ENCODE measurements around the gene FAM53B.

Gene FAM53B

GRCh38 chr10:124709861-124710260 lies 34.3 kb downstream of the FAM53B start:
- Histone ChIP-seq H3K9ac (ENCODE audit: low read length) (no peak overlapping the region), H3K79me1 (replicated peaks; ENCODE audit: low read length, poor library complexity, severe bottlenecking) (peaks cover 36% of the 10 kb centered on the region), H3K4me2 (ENCODE audit: low read length, poor library complexity, severe bottlenecking) (no peak overlapping the region), H2BK15ac (ENCODE audit: low read depth, poor library complexity, severe bottlenecking) (no peak overlapping the region), H3K4me3 (ENCODE audit: insufficient read depth in 1 of 2, low read depth in 1 of 2, low read length in 2 of 2) (no peak overlapping the region), H3K4me1 (ENCODE audit: control insufficient read depth, insufficient read depth, low read depth, low read length) (peaks cover 8% of the 10 kb centered on the region), H2AK5ac (ENCODE audit: low read length, severe bottlenecking) (no peak overlapping the region), H3K27ac (ENCODE audit: low read length, poor library complexity, severe bottlenecking) (no peak overlapping the region), H2BK120ac (ENCODE audit: low read depth, low read length) (no peak overlapping the region), H2BK12ac (ENCODE audit: low read length in 2 of 2) (no peak overlapping the region), H4K91ac (ENCODE audit: low read length) (no peak overlapping the region), H3K27me3 (ENCODE audit: control insufficient read depth in 1 of 2, insufficient read depth in 1 of 2, low read length in 2 of 2) (no peaks in the 10 kb centered on the region), H3K23ac (ENCODE audit: low read length in 2 of 2) (no peak overlapping the region), H3K14ac (ENCODE audit: low read length in 2 of 2) (no peak overlapping the region), H3K18ac (ENCODE audit: low read depth in 1 of 2, low read length in 2 of 2) (peak overlapping the region in 1 of 2 experiments; percentile 7), H2AFZ (ENCODE audit: low read depth, low read length) (no peak overlapping the region), H2BK5ac (ENCODE audit: low read depth, low read length, poor library complexity, severe bottlenecking) (no peak overlapping the region), H3K4ac (ENCODE audit: low read depth in 1 of 2, low read length in 2 of 2) (no peak overlapping the region), H3K36me3 (ENCODE audit: control insufficient read depth in 1 of 2, insufficient read depth in 2 of 2, low read depth in 1 of 2, low read length in 2 of 2) (peaks cover 4 to 23% of the 10 kb centered on the region in 2 experiments), H4K8ac (ENCODE audit: low read length) (no peak overlapping the region), H3K9me3 (ENCODE audit: control insufficient read depth, low read length) (no peaks in the 10 kb centered on the region)
- WGBS = 97% methylated on average over 10 of the region's 10 CpGs
- no peak for DNase-seq

- Histone ChIP-seq H2BK12ac (ENCODE audit: low read length in 2 of 2) (peak overlapping the region in 1 of 2 experiments; percentile 92), H3K9ac (ENCODE audit: low read length) (no peak overlapping the region), H2BK5ac (ENCODE audit: low read depth, low read length, poor library complexity, severe bottlenecking) (no peak overlapping the region), H4K8ac (ENCODE audit: low read length) (peak overlapping the region; percentile 8), H3K23ac (ENCODE audit: low read length in 2 of 2) (peak overlapping the region in 1 of 2 experiments; percentile 47), H3K27me3 (ENCODE audit: control insufficient read depth in 1 of 2, insufficient read depth in 1 of 2, low read length in 2 of 2) (no peaks in the 10 kb centered on the region), H3K27ac (ENCODE audit: low read length, poor library complexity, severe bottlenecking) (no peak overlapping the region), H3K4ac (ENCODE audit: low read depth in 1 of 2, low read length in 2 of 2) (peak overlapping the region; percentile 15 to 43), H3K14ac (ENCODE audit: low read length in 2 of 2) (no peak overlapping the region), H3K18ac (ENCODE audit: low read depth in 1 of 2, low read length in 2 of 2) (peak overlapping the region; percentile 71 to 90), H3K9me3 (ENCODE audit: control insufficient read depth, low read length) (no peaks in the 10 kb centered on the region), H2AK5ac (ENCODE audit: low read length, severe bottlenecking) (no peak overlapping the region), H4K91ac (ENCODE audit: low read length) (peak overlapping the region; percentile 62), H3K4me3 (ENCODE audit: insufficient read depth in 1 of 2, low read depth in 1 of 2, low read length in 2 of 2) (no peak overlapping the region), H2AFZ (ENCODE audit: low read depth, low read length) (no peak overlapping the region), H3K36me3 (ENCODE audit: control insufficient read depth in 1 of 2, insufficient read depth in 2 of 2, low read depth in 1 of 2, low read length in 2 of 2) (peaks cover 4 to 30% of the 10 kb centered on the region in 2 experiments), H3K4me1 (ENCODE audit: control insufficient read depth, insufficient read depth, low read depth, low read length) (peaks cover 8% of the 10 kb centered on the region), H3K4me2 (ENCODE audit: low read length, poor library complexity, severe bottlenecking) (no peak overlapping the region), H3K79me1 (replicated peaks; ENCODE audit: low read length, poor library complexity, severe bottlenecking) (peaks cover 38% of the 10 kb centered on the region), H2BK15ac (ENCODE audit: low read depth, poor library complexity, severe bottlenecking) (peak overlapping the region; percentile 55), H2BK120ac (ENCODE audit: low read depth, low read length) (no peak overlapping the region)
- peak; percentile 77 for DNase-seq
- WGBS = 66% methylated on average over 11 of the region's 11 CpGs
Measured at GRCh38 chr10:124708922-124709520, 35.2 kb downstream of the FAM53B start.

DNA sequence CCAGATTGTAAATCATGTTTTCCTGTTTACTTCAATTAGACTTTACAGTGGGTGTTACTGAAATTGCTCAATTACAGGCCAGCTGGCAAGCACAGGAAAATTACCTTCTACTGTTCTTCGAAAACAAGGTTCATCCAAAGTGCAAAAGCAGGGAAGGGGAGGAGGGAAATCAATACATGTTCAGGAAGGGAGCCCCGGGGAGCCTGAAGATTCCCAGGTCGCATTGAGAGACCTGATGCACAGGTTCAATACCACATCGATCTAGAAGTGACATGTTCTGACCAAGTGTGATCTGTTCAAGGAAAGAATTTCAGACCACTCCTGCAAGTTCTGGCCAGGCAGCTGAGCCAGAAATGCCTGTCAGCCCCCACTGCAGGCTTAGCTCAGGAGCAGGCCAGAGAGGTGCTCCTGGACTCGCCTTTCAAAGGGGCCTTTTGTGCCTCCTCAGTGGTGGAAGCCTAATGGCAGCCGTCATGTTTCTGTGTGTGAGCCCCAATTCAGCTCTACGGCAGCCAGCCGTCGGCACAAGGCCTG lies 35.9 kb downstream of the FAM53B start:
- peak overlapping the region; percentile 16 for H4K8ac ChIP-seq (ENCODE audit: low read length)
- H3K79me1 ChIP-seq (replicated peaks; ENCODE audit: low read length, poor library complexity, severe bottlenecking) = peaks cover 39% of the 10 kb centered on the region
- H3K4ac ChIP-seq (ENCODE audit: low read depth in 1 of 2, low read length in 2 of 2) = peak overlapping the region in 1 of 2 experiments; percentile 85
- no peak overlapping the region for H2BK5ac ChIP-seq (ENCODE audit: low read depth, low read length, poor library complexity, severe bottlenecking)
- H2BK12ac ChIP-seq (ENCODE audit: low read length in 2 of 2) = peak overlapping the region in 1 of 2 experiments; percentile 92
- DNase-seq = peak; percentile 60
- H2BK120ac ChIP-seq (ENCODE audit: low read depth, low read length) = no peak overlapping the region
- H2AFZ ChIP-seq (ENCODE audit: low read depth, low read length) = no peak overlapping the region
- H3K9ac ChIP-seq (ENCODE audit: low read length) = no peak overlapping the region
- no peak overlapping the region for H3K4me3 ChIP-seq (ENCODE audit: insufficient read depth in 1 of 2, low read depth in 1 of 2, low read length in 2 of 2)
- peak overlapping the region; percentile 62 for H4K91ac ChIP-seq (ENCODE audit: low read length)
- H3K18ac ChIP-seq (ENCODE audit: low read depth in 1 of 2, low read length in 2 of 2) = peak overlapping the region; percentile 71 to 90
- peaks cover 8% of the 10 kb centered on the region for H3K4me1 ChIP-seq (ENCODE audit: control insufficient read depth, insufficient read depth, low read depth, low read length)
- peak overlapping the region in 1 of 2 experiments; percentile 92 for H3K14ac ChIP-seq (ENCODE audit: low read length in 2 of 2)
- no peak overlapping the region for H3K23ac ChIP-seq (ENCODE audit: low read length in 2 of 2)
- 54% methylated on average over 9 of the region's 9 CpGs for WGBS
- peak overlapping the region; percentile 55 for H2BK15ac ChIP-seq (ENCODE audit: low read depth, poor library complexity, severe bottlenecking)
- no peaks in the 10 kb centered on the region for H3K27me3 ChIP-seq (ENCODE audit: control insufficient read depth in 1 of 2, insufficient read depth in 1 of 2, low read length in 2 of 2)
- no peak overlapping the region for H2AK5ac ChIP-seq (ENCODE audit: low read length, severe bottlenecking)
- H3K9me3 ChIP-seq (ENCODE audit: control insufficient read depth, low read length) = no peaks in the 10 kb centered on the region
- peaks cover 4 to 37% of the 10 kb centered on the region in 2 experiments for H3K36me3 ChIP-seq (ENCODE audit: control insufficient read depth in 1 of 2, insufficient read depth in 2 of 2, low read depth in 1 of 2, low read length in 2 of 2)
- H3K27ac ChIP-seq (ENCODE audit: low read length, poor library complexity, severe bottlenecking) = no peak overlapping the region
- H3K4me2 ChIP-seq (ENCODE audit: low read length, poor library complexity, severe bottlenecking) = no peak overlapping the region

DNA sequence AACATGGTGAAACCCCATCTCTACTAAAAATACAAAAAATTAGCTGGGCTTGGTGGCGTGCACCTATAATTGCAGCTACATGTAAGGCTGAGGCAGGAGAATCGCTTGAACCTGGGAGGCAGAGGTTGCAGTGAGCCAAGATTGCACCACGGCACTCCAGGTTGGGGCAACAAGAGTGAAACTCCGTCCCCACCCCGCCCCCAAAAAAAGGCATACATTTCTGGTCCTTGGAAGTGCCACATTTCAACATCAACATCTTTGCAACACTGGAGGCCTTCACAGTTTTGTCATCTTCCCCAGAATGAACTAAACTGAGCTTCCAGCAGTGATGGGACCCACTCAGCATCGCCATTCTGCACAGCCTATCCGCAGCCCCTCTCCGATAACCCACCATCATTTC lies 36.6 kb downstream of the FAM53B start:
- Histone ChIP-seq H2BK15ac (ENCODE audit: low read depth, poor library complexity, severe bottlenecking) (no peak overlapping the region), H3K18ac (ENCODE audit: low read depth in 1 of 2, low read length in 2 of 2) (peak overlapping the region in 1 of 2 experiments; percentile 0), H3K4me1 (ENCODE audit: control insufficient read depth, insufficient read depth, low read depth, low read length) (peaks cover 5% of the 10 kb centered on the region), H3K4ac (ENCODE audit: low read depth in 1 of 2, low read length in 2 of 2) (peak overlapping the region in 1 of 2 experiments; percentile 33), H2AFZ (ENCODE audit: low read depth, low read length) (no peak overlapping the region), H3K9me3 (ENCODE audit: control insufficient read depth, low read length) (no peaks in the 10 kb centered on the region), H3K9ac (ENCODE audit: low read length) (no peak overlapping the region), H2BK12ac (ENCODE audit: low read length in 2 of 2) (no peak overlapping the region), H3K79me1 (replicated peaks; ENCODE audit: low read length, poor library complexity, severe bottlenecking) (peaks cover 40% of the 10 kb centered on the region), H2BK5ac (ENCODE audit: low read depth, low read length, poor library complexity, severe bottlenecking) (no peak overlapping the region), H3K36me3 (ENCODE audit: control insufficient read depth in 1 of 2, insufficient read depth in 2 of 2, low read depth in 1 of 2, low read length in 2 of 2) (peaks cover 4 to 40% of the 10 kb centered on the region in 2 experiments), H3K23ac (ENCODE audit: low read length in 2 of 2) (no peak overlapping the region), H3K27ac (ENCODE audit: low read length, poor library complexity, severe bottlenecking) (no peak overlapping the region), H4K8ac (ENCODE audit: low read length) (no peak overlapping the region), H4K91ac (ENCODE audit: low read length) (no peak overlapping the region), H2AK5ac (ENCODE audit: low read length, severe bottlenecking) (no peak overlapping the region), H3K4me2 (ENCODE audit: low read length, poor library complexity, severe bottlenecking) (no peak overlapping the region), H3K27me3 (ENCODE audit: control insufficient read depth in 1 of 2, insufficient read depth in 1 of 2, low read length in 2 of 2) (no peaks in the 10 kb centered on the region), H3K14ac (ENCODE audit: low read length in 2 of 2) (no peak overlapping the region), H3K4me3 (ENCODE audit: insufficient read depth in 1 of 2, low read depth in 1 of 2, low read length in 2 of 2) (no peak overlapping the region), H2BK120ac (ENCODE audit: low read depth, low read length) (no peak overlapping the region)
- WGBS = 96% methylated on average over 8 of the region's 8 CpGs
- peak; percentile 18 for DNase-seq
